ENCODE results near the gene PRDM5.

Gene PRDM5

DNA sequence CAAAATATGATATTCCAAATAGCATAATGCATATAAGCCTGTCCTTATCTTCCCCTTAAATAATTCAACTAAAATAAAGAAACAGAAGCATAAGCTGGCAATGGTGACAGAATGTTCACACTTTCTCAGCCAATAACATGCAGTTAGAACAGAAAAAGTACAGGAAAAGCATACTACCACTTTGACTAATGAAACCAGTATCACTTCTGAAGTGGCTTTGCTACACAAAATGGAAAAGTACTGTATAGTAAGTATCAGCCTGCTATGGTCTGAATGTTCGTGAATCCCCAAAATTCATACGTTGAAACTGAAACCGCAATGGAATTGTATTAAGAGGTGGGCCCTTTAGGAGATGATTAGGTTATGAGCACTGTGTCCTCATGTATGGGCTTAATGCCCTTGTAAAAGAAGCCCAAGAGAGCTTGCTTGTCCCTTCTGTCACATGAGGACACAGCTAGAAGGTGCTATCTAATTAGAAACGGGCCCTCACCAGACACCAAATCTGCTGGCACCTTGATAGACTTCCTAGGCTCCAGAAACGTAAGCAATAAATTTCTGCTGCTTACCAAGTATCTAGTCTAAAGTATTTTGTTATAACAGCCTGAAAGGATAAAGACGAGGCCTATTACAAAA is 102.6 kb downstream of the PRDM5 start:
- Histone ChIP-seq H3K4me1 (ENCODE audit: control insufficient read depth, insufficient read depth, low read length) (peaks cover 4% of the 10 kb centered on the region; the same call in 1 of the 2 replicates), H3K27me3 (ENCODE audit: control insufficient read depth, insufficient read depth, low read length) (no peaks in the 10 kb centered on the region), H3K4me3 (ENCODE audit: low read depth, low read length) (no peak overlapping the region), H3K27ac (ENCODE audit: low read depth, low read length) (no peak overlapping the region), H3K36me3 (ENCODE audit: control insufficient read depth, insufficient read depth, low read length) (no peaks in the 10 kb centered on the region), H3K9ac (ENCODE audit: low read depth, low read length) (no peak overlapping the region), H3K9me3 (ENCODE audit: control insufficient read depth, insufficient read depth, low read length) (no peaks in the 10 kb centered on the region)

DNA sequence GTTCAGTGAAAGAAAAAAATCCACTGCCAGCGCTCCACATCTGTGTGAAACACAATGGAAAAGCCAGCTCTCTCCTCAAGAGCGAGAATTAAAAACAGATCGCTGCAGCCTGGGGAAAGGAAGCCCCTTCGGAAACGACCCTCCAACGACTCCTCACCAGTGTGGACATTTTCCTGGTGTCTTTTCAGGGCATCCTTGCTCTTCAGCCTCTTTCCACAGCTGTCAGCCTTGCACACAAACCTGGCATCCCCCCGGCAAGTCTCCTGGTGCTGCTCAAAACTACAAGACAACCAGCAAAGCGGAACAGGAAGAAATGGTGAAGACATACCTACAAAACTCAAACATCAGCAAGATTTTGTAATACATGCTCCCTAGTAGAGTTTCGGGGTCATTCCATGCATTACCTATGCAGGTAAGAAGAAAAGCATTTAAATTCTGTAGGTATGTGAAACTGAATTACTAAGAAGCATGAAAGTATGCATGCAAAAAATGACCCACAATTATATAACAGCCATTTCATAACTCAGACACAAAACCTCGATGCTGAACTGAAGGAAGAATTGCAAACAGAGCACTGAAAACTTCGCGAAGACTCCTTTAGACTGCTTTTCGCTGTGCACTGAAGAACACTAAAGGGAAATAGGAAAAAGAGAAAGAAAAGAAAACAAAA is 106.1 kb downstream of the PRDM5 start:
- Histone ChIP-seq H3K27me3 (ENCODE audit: control insufficient read depth, insufficient read depth, low read length) (no peaks in the 10 kb centered on the region), H3K9ac (ENCODE audit: low read depth, low read length) (no peak overlapping the region), H3K9me3 (ENCODE audit: control insufficient read depth, insufficient read depth, low read length) (no peaks in the 10 kb centered on the region), H3K27ac (ENCODE audit: low read depth, low read length) (no peak overlapping the region), H3K4me3 (ENCODE audit: low read depth, low read length) (no peak overlapping the region), H3K4me1 (ENCODE audit: control insufficient read depth, insufficient read depth, low read length) (no peaks in the 10 kb centered on the region), H3K36me3 (ENCODE audit: control insufficient read depth, insufficient read depth, low read length) (no peaks in the 10 kb centered on the region)

DNA sequence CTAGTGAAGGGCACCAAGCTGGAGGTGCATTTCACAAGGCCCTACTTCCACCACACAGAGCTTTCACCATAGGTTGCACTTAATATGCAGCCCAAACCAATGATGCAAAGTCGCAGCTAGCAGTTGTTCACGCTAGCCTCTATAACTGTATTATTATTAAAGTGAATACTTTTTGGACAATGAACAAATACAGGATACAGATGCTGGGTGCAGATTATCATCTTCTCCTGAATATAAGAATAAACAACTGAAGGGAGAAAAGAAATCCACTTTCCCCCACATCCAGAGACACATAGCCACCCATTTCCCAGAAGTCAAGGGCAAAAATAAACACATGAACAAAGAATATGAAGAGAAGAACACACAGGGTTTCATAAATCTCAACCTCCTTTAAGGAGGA is 107.2 kb downstream of the PRDM5 start:
- Histone ChIP-seq H3K27me3 (ENCODE audit: control insufficient read depth, insufficient read depth, low read length) (no peaks in the 10 kb centered on the region), H3K4me1 (ENCODE audit: control insufficient read depth, insufficient read depth, low read length) (no peaks in the 10 kb centered on the region), H3K36me3 (ENCODE audit: control insufficient read depth, insufficient read depth, low read length) (no peaks in the 10 kb centered on the region; the same call in 1 of the 2 replicates), H3K27ac (ENCODE audit: low read depth, low read length) (no peak overlapping the region), H3K9me3 (ENCODE audit: control insufficient read depth, insufficient read depth, low read length) (no peaks in the 10 kb centered on the region), H3K9ac (ENCODE audit: low read depth, low read length) (no peak overlapping the region), H3K4me3 (ENCODE audit: low read depth, low read length) (no peak overlapping the region)

DNA sequence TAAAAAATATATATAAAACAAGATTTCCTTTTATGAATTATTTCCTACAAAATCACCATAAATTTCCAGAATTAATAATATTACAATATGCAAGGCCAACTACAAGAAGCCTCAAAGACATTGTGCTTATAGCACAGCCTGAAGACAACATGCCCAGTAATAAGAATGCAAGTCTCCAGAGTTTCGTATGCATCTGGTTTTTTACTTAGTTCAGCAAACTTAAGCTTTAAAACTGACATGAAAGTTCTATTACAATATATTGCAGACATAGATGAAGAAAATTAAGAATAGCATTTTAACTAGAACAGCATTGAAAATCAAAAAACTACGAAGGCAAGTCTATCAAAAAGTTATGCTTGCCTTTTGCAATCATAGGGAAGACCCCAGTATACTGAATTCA is 107.6 kb downstream of the PRDM5 start:
- Histone ChIP-seq H3K4me3 (ENCODE audit: low read depth, low read length) (no peak overlapping the region), H3K9me3 (ENCODE audit: control insufficient read depth, insufficient read depth, low read length) (no peaks in the 10 kb centered on the region), H3K9ac (ENCODE audit: low read depth, low read length) (no peak overlapping the region), H3K36me3 (ENCODE audit: control insufficient read depth, insufficient read depth, low read length) (no peaks in the 10 kb centered on the region; the same call in 1 of the 2 replicates), H3K27me3 (ENCODE audit: control insufficient read depth, insufficient read depth, low read length) (no peaks in the 10 kb centered on the region), H3K4me1 (ENCODE audit: control insufficient read depth, insufficient read depth, low read length) (no peaks in the 10 kb centered on the region), H3K27ac (ENCODE audit: low read depth, low read length) (no peak overlapping the region)

DNA sequence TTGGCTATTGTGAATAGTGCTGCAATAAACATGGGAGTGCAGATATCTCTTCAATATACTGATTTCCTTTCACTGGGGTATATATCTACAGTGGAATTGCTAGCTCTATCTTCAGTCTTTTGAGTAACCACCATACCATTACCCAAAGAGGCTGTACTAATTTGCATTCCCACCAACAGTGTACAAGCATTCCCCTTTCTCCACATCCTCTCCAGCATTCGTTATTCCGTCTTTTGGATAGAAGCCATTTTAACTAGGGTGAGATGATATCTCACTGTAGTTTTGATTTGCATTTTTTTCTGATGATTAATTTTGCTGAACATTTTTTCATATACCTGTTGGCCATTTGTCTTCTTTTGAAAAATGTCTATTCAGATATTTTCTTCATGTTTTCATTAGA is 110.3 kb downstream of the PRDM5 start:
- H3K9ac ChIP-seq (ENCODE audit: low read depth, low read length) = no peak overlapping the region
- H3K4me3 ChIP-seq (ENCODE audit: low read depth, low read length) = no peak overlapping the region
- H3K36me3 ChIP-seq (ENCODE audit: control insufficient read depth, insufficient read depth, low read length) = peaks cover 3% of the 10 kb centered on the region
- no peaks in the 10 kb centered on the region for H3K27me3 ChIP-seq (ENCODE audit: control insufficient read depth, insufficient read depth, low read length)
- peaks cover 4% of the 10 kb centered on the region for H3K9me3 ChIP-seq (ENCODE audit: control insufficient read depth, insufficient read depth, low read length)
- no peaks in the 10 kb centered on the region for H3K4me1 ChIP-seq (ENCODE audit: control insufficient read depth, insufficient read depth, low read length)
- no peak overlapping the region for H3K27ac ChIP-seq (ENCODE audit: low read depth, low read length)

DNA sequence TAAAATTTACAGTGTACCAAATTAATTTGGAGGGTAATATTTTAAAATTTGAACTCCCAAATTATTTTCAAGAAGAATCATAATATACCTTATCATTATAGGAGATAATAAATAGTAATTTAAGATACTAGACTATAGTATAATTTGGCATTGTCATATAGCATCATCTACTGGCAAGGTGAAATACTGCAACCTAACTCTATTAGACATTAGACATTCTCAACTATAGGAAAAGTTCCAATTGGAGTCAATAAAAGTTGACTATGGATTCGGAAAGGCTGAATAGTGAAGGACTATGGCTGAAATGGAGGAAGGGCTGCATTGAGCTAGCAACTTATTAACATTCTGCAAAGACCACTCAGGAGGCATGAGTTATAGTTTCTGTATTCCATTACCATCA is 113.0 kb downstream of the PRDM5 start:
- Histone ChIP-seq H3K27ac (ENCODE audit: low read depth, low read length) (no peak overlapping the region), H3K9me3 (ENCODE audit: control insufficient read depth, insufficient read depth, low read length) (peaks cover 4% of the 10 kb centered on the region), H3K4me1 (ENCODE audit: control insufficient read depth, insufficient read depth, low read length) (no peaks in the 10 kb centered on the region), H3K27me3 (ENCODE audit: control insufficient read depth, insufficient read depth, low read length) (no peaks in the 10 kb centered on the region), H3K9ac (ENCODE audit: low read depth, low read length) (no peak overlapping the region), H3K4me3 (ENCODE audit: low read depth, low read length) (no peak overlapping the region), H3K36me3 (ENCODE audit: control insufficient read depth, insufficient read depth, low read length) (peaks cover 3% of the 10 kb centered on the region)

DNA sequence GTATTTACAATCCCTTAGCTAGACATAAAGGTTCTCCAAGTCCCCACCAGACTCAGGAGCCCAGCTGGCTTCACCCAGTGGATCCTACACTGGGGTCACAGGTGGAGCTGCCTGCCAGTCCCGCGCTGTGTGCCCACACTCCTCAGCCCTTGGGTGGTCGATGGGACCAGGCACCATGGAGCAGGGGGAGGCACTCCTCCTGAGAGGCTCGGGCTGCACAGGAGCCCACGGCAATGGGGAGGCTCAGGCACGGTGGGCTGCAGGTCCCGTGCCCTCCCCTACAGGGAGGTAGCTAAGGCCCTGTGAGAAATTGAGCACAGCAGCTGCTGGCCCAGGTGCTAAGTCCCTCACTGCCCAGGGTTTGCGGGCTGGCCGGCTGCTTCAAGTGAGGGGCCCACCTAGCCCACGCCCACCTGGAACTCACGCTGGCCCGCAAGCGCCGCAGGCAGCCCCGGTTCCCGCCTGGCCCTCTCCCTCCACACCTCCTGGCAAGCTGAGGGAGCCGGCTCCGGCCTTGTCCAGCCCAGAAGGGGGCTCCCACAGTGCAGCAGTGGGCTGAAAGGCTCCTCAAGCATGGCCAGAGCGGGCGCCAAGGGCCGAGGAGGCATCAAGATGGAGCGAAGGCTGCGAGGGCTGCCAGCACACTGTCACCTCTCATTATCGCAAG is 113.9 kb downstream of the PRDM5 start:
- Histone ChIP-seq H3K4me3 (ENCODE audit: low read depth, low read length) (no peak overlapping the region), H3K36me3 (ENCODE audit: control insufficient read depth, insufficient read depth, low read length) (peaks cover 3% of the 10 kb centered on the region), H3K9ac (ENCODE audit: low read depth, low read length) (no peak overlapping the region), H3K27ac (ENCODE audit: low read depth, low read length) (no peak overlapping the region), H3K4me1 (ENCODE audit: control insufficient read depth, insufficient read depth, low read length) (no peaks in the 10 kb centered on the region), H3K9me3 (ENCODE audit: control insufficient read depth, insufficient read depth, low read length) (peaks cover 4% of the 10 kb centered on the region), H3K27me3 (ENCODE audit: control insufficient read depth, insufficient read depth, low read length) (no peaks in the 10 kb centered on the region)

DNA sequence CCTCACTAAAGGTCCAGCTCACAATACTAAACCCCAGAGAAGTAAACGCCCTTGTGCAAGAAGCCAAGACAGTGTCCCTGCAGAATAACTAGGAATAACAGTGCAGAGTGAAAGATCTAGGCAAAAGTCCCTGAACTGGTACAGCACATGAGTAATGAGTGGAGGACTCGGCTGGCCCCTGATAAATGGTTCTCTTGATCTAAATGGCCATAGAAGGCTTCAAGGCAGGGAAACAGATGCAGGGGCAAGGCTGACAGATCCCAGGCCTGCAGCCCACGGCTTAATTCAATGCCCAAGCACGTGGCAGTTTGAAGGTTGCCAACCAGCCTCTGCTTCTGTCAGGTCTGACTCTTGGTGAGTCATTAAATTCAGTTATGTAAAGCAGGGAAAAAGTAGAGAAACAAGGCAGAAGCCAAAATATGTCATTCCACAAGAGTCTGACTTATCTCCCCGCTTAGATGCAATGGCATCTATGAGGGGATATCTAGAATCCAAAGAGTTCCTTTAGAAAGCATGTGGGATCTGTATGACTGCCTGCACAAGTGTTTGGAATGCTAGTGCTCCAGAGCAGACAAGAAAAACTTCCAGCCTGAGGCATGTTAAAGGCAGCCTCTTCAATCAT is 121.3 kb downstream of the PRDM5 start:
- no peaks in the 10 kb centered on the region for H3K27me3 ChIP-seq (ENCODE audit: control insufficient read depth, insufficient read depth, low read length)
- no peak overlapping the region for H3K27ac ChIP-seq (ENCODE audit: low read depth, low read length)
- H3K9ac ChIP-seq (ENCODE audit: low read depth, low read length) = no peak overlapping the region

GRCh38 chr4:120798570-120798969 is 124.0 kb downstream of the PRDM5 start:
- Histone ChIP-seq H3K27me3 (ENCODE audit: control insufficient read depth, insufficient read depth, low read length) (no peaks in the 10 kb centered on the region), H3K9me3 (ENCODE audit: control insufficient read depth, insufficient read depth, low read length) (no peaks in the 10 kb centered on the region), H3K36me3 (ENCODE audit: control insufficient read depth, insufficient read depth, low read length) (peaks cover 8% of the 10 kb centered on the region; the same call in 1 of the 2 replicates), H3K9ac (ENCODE audit: low read depth, low read length) (no peak overlapping the region), H3K27ac (ENCODE audit: low read depth, low read length) (no peak overlapping the region), H3K4me3 (ENCODE audit: low read depth, low read length) (no peak overlapping the region), H3K4me1 (ENCODE audit: control insufficient read depth, insufficient read depth, low read length) (no peaks in the 10 kb centered on the region)

More for the DNA sequence above, 121.3 kb downstream of the PRDM5 start:
- H3K36me3 ChIP-seq (ENCODE audit: control insufficient read depth, insufficient read depth, low read length) = peaks cover 8% of the 10 kb centered on the region; the same call in 1 of the 2 replicates
- no peaks in the 10 kb centered on the region for H3K4me1 ChIP-seq (ENCODE audit: control insufficient read depth, insufficient read depth, low read length)
- H3K4me3 ChIP-seq (ENCODE audit: low read depth, low read length) = no peak overlapping the region
- no peaks in the 10 kb centered on the region for H3K9me3 ChIP-seq (ENCODE audit: control insufficient read depth, insufficient read depth, low read length)

DNA sequence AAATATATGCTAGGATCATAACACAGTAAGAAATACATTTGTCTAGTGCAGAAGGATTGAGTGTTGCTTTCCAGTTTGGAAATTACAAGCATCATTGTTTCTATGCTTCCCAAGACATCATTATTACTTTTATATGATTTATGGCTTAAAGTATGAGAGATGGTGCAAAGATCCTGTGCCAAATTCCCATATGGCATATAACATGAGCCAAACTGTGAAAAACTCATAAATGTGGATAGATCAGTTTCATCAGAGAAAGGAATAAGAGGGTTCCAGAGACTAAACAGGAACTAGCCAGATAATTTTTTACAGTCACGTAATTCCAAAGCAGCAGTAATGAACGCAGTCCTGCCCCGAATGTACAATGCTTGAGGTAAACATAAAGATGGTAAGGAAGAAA is 126.3 kb downstream of the PRDM5 start:
- peaks cover 5% of the 10 kb centered on the region; the same call in 1 of the 2 replicates for H3K36me3 ChIP-seq (ENCODE audit: control insufficient read depth, insufficient read depth, low read length)
- no peak overlapping the region for H3K9ac ChIP-seq (ENCODE audit: low read depth, low read length)
- H3K9me3 ChIP-seq (ENCODE audit: control insufficient read depth, insufficient read depth, low read length) = no peaks in the 10 kb centered on the region
- no peak overlapping the region for H3K27ac ChIP-seq (ENCODE audit: low read depth, low read length)
- no peaks in the 10 kb centered on the region for H3K4me1 ChIP-seq (ENCODE audit: control insufficient read depth, insufficient read depth, low read length)
- H3K4me3 ChIP-seq (ENCODE audit: low read depth, low read length) = no peak overlapping the region
- no peaks in the 10 kb centered on the region for H3K27me3 ChIP-seq (ENCODE audit: control insufficient read depth, insufficient read depth, low read length)

DNA sequence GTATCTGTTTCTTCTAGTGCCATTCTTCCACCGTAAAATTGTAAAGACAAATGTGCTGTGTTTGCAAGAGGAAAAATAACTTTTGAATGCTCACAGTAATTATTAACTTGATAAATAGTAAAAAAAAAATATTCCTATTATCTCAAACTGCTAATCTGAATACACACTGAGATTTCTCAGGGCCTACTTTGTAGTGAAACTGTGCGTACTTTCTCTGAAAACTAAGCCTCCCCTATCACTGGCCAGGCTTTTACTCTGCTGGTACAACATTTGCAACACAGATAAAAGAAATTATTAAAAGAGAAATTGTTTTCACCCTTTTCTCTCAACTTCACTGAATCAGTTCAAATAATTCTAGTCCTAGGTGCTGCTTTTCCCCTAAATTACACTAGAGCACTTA is 137.3 kb downstream of the PRDM5 start:
- peaks cover 9% of the 10 kb centered on the region; the same call in 1 of the 2 replicates for H3K36me3 ChIP-seq (ENCODE audit: control insufficient read depth, insufficient read depth, low read length)
- no peaks in the 10 kb centered on the region for H3K9me3 ChIP-seq (ENCODE audit: control insufficient read depth, insufficient read depth, low read length)
- no peaks in the 10 kb centered on the region for H3K27me3 ChIP-seq (ENCODE audit: control insufficient read depth, insufficient read depth, low read length)
- no peak overlapping the region for H3K4me3 ChIP-seq (ENCODE audit: low read depth, low read length)
- H3K9ac ChIP-seq (ENCODE audit: low read depth, low read length) = no peak overlapping the region
- H3K4me1 ChIP-seq (ENCODE audit: control insufficient read depth, insufficient read depth, low read length) = peaks cover 17% of the 10 kb centered on the region; the same call in 1 of the 2 replicates
- no peak overlapping the region for H3K27ac ChIP-seq (ENCODE audit: low read depth, low read length)
